ENCODE data around the gene NARS2.

DNA sequence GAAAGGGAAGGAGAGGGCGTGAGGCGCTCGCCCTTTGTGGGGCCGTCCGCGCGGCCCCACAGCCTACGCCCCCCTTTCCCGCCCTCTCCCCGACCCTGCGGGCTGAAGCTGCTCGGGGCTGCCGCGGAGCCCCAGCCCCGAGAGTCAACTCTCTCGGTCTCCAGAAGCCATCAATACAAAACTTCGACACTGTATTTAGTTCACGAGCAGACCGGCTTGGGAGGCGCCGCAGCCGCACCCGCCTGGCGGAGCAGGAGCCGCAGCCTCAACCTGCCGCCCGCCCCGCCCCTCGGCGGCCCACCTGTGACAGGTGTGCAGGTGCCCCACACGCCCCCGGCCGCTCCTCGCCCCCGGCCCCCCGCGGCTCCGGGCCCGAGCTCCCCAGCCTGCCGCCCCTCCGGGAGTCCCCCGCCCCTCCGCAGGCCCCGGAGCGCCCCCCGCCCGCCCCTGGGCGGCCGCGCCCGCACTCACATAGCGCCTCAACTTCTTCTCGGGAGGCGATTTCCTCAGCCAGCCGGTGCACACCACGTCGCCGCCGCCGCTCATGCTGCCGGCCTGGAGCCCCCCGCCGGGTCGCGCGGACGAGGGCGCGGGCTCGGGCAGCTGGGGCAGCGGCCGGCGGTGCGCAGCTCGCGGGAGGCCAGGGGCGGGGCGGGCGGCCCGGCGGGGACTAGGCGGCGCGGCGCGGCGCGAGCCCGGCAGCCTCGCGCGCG is 157.3 kb downstream of the NARS2 start, which contains the start of gene GAB2:
- no peak for TF ChIP-seq EZH2 (IDR thresholded peaks at IDR 0.05; ENCODE audit: borderline replicate concordance, low read length)
- TF ChIP-seq, protein P1, sequence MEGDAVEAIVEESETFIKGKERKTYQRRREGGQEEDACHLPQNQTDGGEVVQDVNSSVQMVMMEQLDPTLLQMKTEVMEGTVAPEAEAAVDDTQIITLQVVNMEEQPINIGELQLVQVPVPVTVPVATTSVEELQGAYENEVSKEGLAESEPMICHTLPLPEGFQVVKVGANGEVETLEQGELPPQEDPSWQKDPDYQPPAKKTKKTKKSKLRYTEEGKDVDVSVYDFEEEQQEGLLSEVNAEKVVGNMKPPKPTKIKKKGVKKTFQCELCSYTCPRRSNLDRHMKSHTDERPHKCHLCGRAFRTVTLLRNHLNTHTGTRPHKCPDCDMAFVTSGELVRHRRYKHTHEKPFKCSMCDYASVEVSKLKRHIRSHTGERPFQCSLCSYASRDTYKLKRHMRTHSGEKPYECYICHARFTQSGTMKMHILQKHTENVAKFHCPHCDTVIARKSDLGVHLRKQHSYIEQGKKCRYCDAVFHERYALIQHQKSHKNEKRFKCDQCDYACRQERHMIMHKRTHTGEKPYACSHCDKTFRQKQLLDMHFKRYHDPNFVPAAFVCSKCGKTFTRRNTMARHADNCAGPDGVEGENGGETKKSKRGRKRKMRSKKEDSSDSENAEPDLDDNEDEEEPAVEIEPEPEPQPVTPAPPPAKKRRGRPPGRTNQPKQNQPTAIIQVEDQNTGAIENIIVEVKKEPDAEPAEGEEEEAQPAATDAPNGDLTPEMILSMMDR (conservative IDR thresholded peaks at IDR 0.05 in 1 of 2, IDR thresholded peaks at IDR 0.05 in 1 of 2; ENCODE audit: extremely low read depth in 1 of 2, insufficient read depth in 1 of 2, low read depth in 1 of 2, low read length in 2 of 2), result no peak

Measured in mammary epithelial cell (primary cell).